ENCODE measurements around the gene PDSS1. TPM values are rescaled to one million over a fixed set of nuclear protein-coding genes. Genes with fewer than 3 reads are reported as not detected.

The PDSS1 gene
- total and polyA plus RNA-seq, 9 of the 15 experiments (the other 6 are each of a cell fraction or from before 2014, with no cell fraction given) = 11.0 to 59.5 (median 45.3) TPM

GRCh38 chr10:26697163-26697921 lies at the start of gene PDSS1 (continued):
- TF ChIP-seq TCF7 (IDR thresholded peaks at IDR 0.05; ENCODE audit: borderline replicate concordance) (no peak), SMARCE1 (IDR thresholded peaks at IDR 0.05) (no peak), FIP1L1 (IDR thresholded peaks at IDR 0.05; ENCODE audit: low read depth, low read length, poor library complexity, severe bottlenecking) (peak; percentile 60), OTX1 (CRISPR knock-in tag; IDR thresholded peaks at IDR 0.05) (0 out of 2 replicates have a peak, but pooled peaks have one; percentile 21), XRCC3 (IDR thresholded peaks at IDR 0.05) (no peak), TARDBP (IDR thresholded peaks at IDR 0.05) (no peak), RERE (CRISPR knock-in tag; IDR thresholded peaks at IDR 0.05; ENCODE audit: borderline replicate concordance) (no peak), ATF2 (CRISPR knock-in tag; IDR thresholded peaks at IDR 0.05) (no peak), THAP7 (CRISPR knock-in tag; IDR thresholded peaks at IDR 0.05) (no peak), ZBTB33 (CRISPR knock-in tag; IDR thresholded peaks at IDR 0.05) (no peak), BCL6 (CRISPR knock-in tag; IDR thresholded peaks at IDR 0.05) (no peak), WHSC1 (IDR thresholded peaks at IDR 0.05; ENCODE audit: low read length) (no peak), GATAD2B (IDR thresholded peaks at IDR 0.05; ENCODE audit: borderline replicate concordance) (0 out of 2 replicates have a peak, but pooled peaks have one; percentile 67), MBD2 (IDR thresholded peaks at IDR 0.05; ENCODE audit: borderline replicate concordance, low read depth) (no peak; the same call in 1 of the 2 replicates), ZNF707 (CRISPR knock-in tag; conservative IDR thresholded peaks at IDR 0.05) (no peak), NR3C1 (CRISPR knock-in tag; IDR thresholded peaks at IDR 0.05) (no peak), YBX1 (IDR thresholded peaks at IDR 0.05) (no peak), KLF1 (tag; IDR thresholded peaks at IDR 0.05) (peak; percentile 56; the same call in 1 of the 2 replicates)

All from K562 (cell line).